GM21576 (cell line): ENCODE results near the gene CACNA2D3.

Experiments used
- ATAC-seq: cut with Tn5 transposase; IDR thresholded peaks from one replicate; pipeline ENCODE4 v1.9.1; 2021; ENCODE audit warnings: mild to moderate bottlenecking, moderate library complexity; ENCODE audit not compliant: unreplicated experiment

CACNA2D3 gene

GRCh38 chr3:54895613-54896012, 773.3 kb downstream of the CACNA2D3 start:
- no peak for ATAC-seq

GRCh38 chr3:54897028-54897711, 774.8 kb downstream of the CACNA2D3 start:
- ATAC-seq, result no peak

- no peak for ATAC-seq
Observed at GRCh38 chr3:54899273-54899672, 776.9 kb downstream of the CACNA2D3 start.

- ATAC-seq, result no peak
Observed at GRCh38 chr3:54900838-54901591, 778.7 kb downstream of the CACNA2D3 start.

GRCh38 chr3:54901906-54902685, 779.7 kb downstream of the CACNA2D3 start:
- no peak for ATAC-seq

GRCh38 chr3:54905261-54905888, 783.0 kb downstream of the CACNA2D3 start:
- no peak for ATAC-seq

- no peak for ATAC-seq
Observed at GRCh38 chr3:54905920-54906319, 783.6 kb downstream of the CACNA2D3 start.

GRCh38 chr3:54906763-54907162, 784.4 kb downstream of the CACNA2D3 start:
- ATAC-seq, result no peak

- ATAC-seq, result no peak
Observed at GRCh38 chr3:54909191-54909590, 786.8 kb downstream of the CACNA2D3 start.

GRCh38 chr3:54914180-54914579, 791.8 kb downstream of the CACNA2D3 start:
- no peak for ATAC-seq

GRCh38 chr3:54915181-54915580, 792.8 kb downstream of the CACNA2D3 start:
- no peak for ATAC-seq

- no peak for ATAC-seq
Observed at GRCh38 chr3:54915976-54916375, 793.6 kb downstream of the CACNA2D3 start.

- no peak for ATAC-seq
Observed at GRCh38 chr3:54916732-54917131, 794.4 kb downstream of the CACNA2D3 start.

- no peak for ATAC-seq
Observed at GRCh38 chr3:54917174-54917573, 794.8 kb downstream of the CACNA2D3 start.

- ATAC-seq, result no peak
Observed at GRCh38 chr3:54917862-54918261, 795.5 kb downstream of the CACNA2D3 start.

- ATAC-seq, result no peak
Observed at GRCh38 chr3:54918516-54918915, 796.2 kb downstream of the CACNA2D3 start.

- no peak for ATAC-seq
Observed at GRCh38 chr3:54928046-54928770, 805.9 kb downstream of the CACNA2D3 start, which contains the start of gene LRTM1. Gene LRTM1 (minus strand): TSS chr3:54928059. CDS start chr3:54927911, 148 bp downstream.

GRCh38 chr3:54931182-54931581, 808.8 kb downstream of the CACNA2D3 start:
- no peak for ATAC-seq

GRCh38 chr3:54932606-54933005, 810.3 kb downstream of the CACNA2D3 start:
- ATAC-seq, result no peak

- no peak for ATAC-seq
Observed at GRCh38 chr3:54935869-54936268, 813.5 kb downstream of the CACNA2D3 start.
